Kidney (tissue), 14 donors: ENCODE data around the gene GNA15. TPM values are rescaled to one million over a fixed set of nuclear protein-coding genes. Genes with fewer than 3 reads are reported as not detected.

Experiments
- DNase-seq, 5 donors: peaks; one replicate each; pipeline ENCODE4 v3.0.0-alpha.2; 2013 to 2020
- FAIRE-seq: peaks from 2 replicates; lab custom pipeline; 2012; peaks lifted over from hg19 to GRCh38; lab: Jason Lieb, UNC
- H3K27ac ChIP-seq, 2 donors: one replicate each; pipeline ENCODE4 v1.7.0; 2013; ENCODE audit warnings: low read depth in 2 of 2, low read length in 2 of 2, inconsistent platforms in 1 of 2
- H3K27me3 ChIP-seq: one replicate; pipeline ENCODE4 v1.7.1; 2013; ENCODE audit warnings: low read length, inconsistent platforms; ENCODE audit not compliant: control insufficient read depth, insufficient read depth
- H3K36me3 ChIP-seq, 3 donors: one replicate each; pipeline versions ENCODE4 v1.7.0 to v1.7.1; 2013; ENCODE audit warnings: low read length in 3 of 3, control low read depth in 1 of 3, inconsistent platforms in 1 of 3; ENCODE audit not compliant: insufficient read depth in 3 of 3, control insufficient read depth in 2 of 3
- H3K4me1 ChIP-seq, 3 donors: one replicate each; pipeline versions ENCODE4 v1.7.0 to v1.7.1; 2013; ENCODE audit warnings: low read length in 3 of 3, inconsistent platforms in 1 of 3, low read depth in 1 of 3; ENCODE audit not compliant: control insufficient read depth in 2 of 3, insufficient read depth in 2 of 3
- H3K4me3 ChIP-seq, 3 donors: one replicate each; pipeline versions ENCODE4 v1.7.0 to v1.8.1; 2013; ENCODE audit warnings: low read length in 3 of 3, control low read depth in 1 of 3, inconsistent platforms in 1 of 3
- H3K9ac ChIP-seq, 3 donors: one replicate each; pipeline versions ENCODE4 v1.7.0 to v1.7.1; 2013; ENCODE audit warnings: low read length in 3 of 3, control low read depth in 1 of 3, inconsistent platforms in 1 of 3
- H3K9me3 ChIP-seq, 3 donors: one replicate each; pipeline versions ENCODE4 v1.7.0 to v1.7.1; 2013; ENCODE audit warnings: low read length in 3 of 3, control low read depth in 1 of 3, inconsistent platforms in 1 of 3; ENCODE audit not compliant: control insufficient read depth in 2 of 3, insufficient read depth in 1 of 3
- intact Hi-C: fragments of 100-400 bp; cut with DNase I; formaldehyde crosslinking; loops from one replicate; pipeline ENCODE4 v1.11.1; 2022
- polyA plus RNA-seq: library from polyadenylated mRNA; stranded (reverse); fragments of 350-450 nt; fragmentation: Illumina TruSeq; extraction: RNeasy Lipid Tissue Mini Kit (QIAGEN cat#74804); gene quantifications from one replicate; pipeline ENCODE4 v1.2.3, GENCODE V29; 2014; ENCODE audit warnings: low read depth, low replicate concordance; ENCODE audit not compliant: insufficient read depth
- total RNA-seq: library from RNA; stranded (reverse); fragmentation: NEBNext Ultra II Directional; extraction: Animal tissue kit (Norgen Biotek cat#: 25700); gene quantifications from one replicate; pipeline ENCODE4 v1.2.1, GENCODE V29; 2021
- TF ChIP-seq, protein P1 (sequence below): IDR thresholded peaks from 3 replicates; pipeline ENCODE4 v1.5.1; 2012; ENCODE audit warnings: mild to moderate bottlenecking, moderate library complexity, borderline replicate concordance; ENCODE audit not compliant: insufficient read depth; ENCODE audit errors: extremely low read depth
- donor health status: control.
- donor health status: control.
- donor health status: control.
- donor health status: control.
- donor health status: control.
- donor health status: DM: yes; HTN: yes; CAD: no.
- donor health status: Normal renal cell carcinoma (clear cell type).

The GNA15 gene
- total and polyA plus RNA-seq, 2 donors from 2014 or later, result 1.7 to 8.7 TPM

DNA sequence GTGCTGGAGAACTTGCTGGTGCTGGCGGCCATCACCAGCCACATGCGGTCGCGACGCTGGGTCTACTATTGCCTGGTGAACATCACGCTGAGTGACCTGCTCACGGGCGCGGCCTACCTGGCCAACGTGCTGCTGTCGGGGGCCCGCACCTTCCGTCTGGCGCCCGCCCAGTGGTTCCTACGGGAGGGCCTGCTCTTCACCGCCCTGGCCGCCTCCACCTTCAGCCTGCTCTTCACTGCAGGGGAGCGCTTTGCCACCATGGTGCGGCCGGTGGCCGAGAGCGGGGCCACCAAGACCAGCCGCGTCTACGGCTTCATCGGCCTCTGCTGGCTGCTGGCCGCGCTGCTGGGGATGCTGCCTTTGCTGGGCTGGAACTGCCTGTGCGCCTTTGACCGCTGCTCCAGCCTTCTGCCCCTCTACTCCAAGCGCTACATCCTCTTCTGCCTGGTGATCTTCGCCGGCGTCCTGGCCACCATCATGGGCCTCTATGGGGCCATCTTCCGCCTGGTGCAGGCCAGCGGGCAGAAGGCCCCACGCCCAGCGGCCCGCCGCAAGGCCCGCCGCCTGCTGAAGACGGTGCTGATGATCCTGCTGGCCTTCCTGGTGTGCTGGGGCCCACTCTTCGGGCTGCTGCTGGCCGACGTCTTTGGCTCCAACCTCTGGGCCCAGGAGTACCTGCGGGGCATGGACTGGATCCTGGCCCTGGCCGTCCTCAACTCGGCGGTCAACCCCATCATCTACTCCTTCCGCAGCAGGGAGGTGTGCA, 43.3 kb downstream of the GNA15 start:
- Histone ChIP-seq H3K36me3 (no peaks in the 10 kb centered on the region), H3K9me3 (no peaks in the 10 kb centered on the region), H3K4me1 (no peaks in the 10 kb centered on the region), H3K4me3 (no peak overlapping the region), H3K27ac (peak overlapping the region in 1 of 2 donors; percentile 37), H3K27me3 (no peaks in the 10 kb centered on the region), H3K9ac (no peak overlapping the region)
- FAIRE-seq (no peak), DNase-seq (peak in 1 of 5 donors; percentile 76)
- intact Hi-C loops, result no loop called here
- TF ChIP-seq, protein P1, sequence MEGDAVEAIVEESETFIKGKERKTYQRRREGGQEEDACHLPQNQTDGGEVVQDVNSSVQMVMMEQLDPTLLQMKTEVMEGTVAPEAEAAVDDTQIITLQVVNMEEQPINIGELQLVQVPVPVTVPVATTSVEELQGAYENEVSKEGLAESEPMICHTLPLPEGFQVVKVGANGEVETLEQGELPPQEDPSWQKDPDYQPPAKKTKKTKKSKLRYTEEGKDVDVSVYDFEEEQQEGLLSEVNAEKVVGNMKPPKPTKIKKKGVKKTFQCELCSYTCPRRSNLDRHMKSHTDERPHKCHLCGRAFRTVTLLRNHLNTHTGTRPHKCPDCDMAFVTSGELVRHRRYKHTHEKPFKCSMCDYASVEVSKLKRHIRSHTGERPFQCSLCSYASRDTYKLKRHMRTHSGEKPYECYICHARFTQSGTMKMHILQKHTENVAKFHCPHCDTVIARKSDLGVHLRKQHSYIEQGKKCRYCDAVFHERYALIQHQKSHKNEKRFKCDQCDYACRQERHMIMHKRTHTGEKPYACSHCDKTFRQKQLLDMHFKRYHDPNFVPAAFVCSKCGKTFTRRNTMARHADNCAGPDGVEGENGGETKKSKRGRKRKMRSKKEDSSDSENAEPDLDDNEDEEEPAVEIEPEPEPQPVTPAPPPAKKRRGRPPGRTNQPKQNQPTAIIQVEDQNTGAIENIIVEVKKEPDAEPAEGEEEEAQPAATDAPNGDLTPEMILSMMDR, result no peak

DNA sequence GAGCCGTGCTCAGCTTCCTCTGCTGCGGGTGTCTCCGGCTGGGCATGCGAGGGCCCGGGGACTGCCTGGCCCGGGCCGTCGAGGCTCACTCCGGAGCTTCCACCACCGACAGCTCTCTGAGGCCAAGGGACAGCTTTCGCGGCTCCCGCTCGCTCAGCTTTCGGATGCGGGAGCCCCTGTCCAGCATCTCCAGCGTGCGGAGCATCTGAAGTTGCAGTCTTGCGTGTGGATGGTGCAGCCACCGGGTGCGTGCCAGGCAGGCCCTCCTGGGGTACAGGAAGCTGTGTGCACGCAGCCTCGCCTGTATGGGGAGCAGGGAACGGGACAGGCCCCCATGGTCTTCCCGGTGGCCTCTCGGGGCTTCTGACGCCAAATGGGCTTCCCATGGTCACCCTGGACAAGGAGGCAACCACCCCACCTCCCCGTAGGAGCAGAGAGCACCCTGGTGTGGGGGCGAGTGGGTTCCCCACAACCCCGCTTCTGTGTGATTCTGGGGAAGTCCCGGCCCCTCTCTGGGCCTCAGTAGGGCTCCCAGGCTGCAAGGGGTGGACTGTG, 44.0 kb downstream of the GNA15 start:
- intact Hi-C loops, result no loop called here
- no peaks in the 10 kb centered on the region for H3K27me3 ChIP-seq
- TF ChIP-seq, protein P1, result no peak
- H3K4me1 ChIP-seq, result peaks cover 0 to 1% (median 0%) of the 10 kb centered on the region in 3 donors
- H3K4me3 ChIP-seq, result no peak overlapping the region
- no peaks in the 10 kb centered on the region for H3K36me3 ChIP-seq
- no peak overlapping the region for H3K9ac ChIP-seq
- H3K27ac ChIP-seq, result no peak overlapping the region
- H3K9me3 ChIP-seq, result no peaks in the 10 kb centered on the region
- DNase-seq (peak in 1 of 5 donors; percentile 72), FAIRE-seq (no peak)

DNA sequence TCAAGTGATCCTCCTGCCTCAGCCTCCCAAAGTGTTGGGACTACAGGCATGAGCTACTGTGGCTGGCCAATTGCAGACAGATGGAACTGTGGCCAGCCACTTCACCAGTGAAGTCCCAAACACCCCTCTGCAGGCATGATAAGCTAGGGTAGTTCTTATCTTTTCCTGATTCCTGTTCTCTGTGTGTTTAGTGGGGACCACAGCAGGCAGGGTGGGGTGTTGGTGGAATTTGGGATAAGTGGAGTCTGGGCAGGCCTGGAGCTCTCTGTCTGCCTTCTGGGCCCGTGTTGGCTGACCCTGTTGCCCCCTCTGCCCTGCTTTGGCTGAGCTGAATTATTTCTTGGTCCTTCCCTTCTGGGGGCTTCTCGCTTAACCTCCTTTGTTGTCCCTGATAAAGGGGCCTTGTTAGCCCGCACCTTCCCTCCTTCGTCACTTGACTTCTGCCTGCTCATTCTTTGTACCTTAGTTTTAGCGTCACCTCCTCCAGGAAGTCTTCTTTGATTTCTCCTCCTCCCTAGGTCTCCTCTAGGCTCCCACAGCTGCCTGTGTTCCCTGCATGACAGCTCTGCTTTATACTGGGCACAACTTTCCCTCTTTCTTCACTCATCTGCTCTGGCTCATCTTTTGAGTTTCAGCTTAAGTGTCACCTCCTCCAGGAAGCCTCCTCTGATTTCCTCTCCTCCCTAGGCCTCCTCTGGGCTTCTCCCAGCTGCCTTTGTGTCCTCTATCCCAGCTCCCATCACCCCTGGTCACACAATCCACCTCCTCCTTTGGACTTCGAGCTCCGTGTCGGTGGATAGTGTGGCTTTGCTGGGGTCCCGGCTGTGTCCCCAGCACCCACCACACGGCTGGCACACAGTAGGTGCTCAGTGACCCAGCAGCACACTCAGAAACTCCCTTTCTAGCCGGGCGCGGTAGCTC, 48.1 kb downstream of the GNA15 start:
- H3K36me3 ChIP-seq, result no peaks in the 10 kb centered on the region
- FAIRE-seq, result no peak
- no peaks in the 10 kb centered on the region for H3K9me3 ChIP-seq
- H3K9ac ChIP-seq, result peak overlapping the region in 1 of 3 donors; percentile 32
- no peaks in the 10 kb centered on the region for H3K27me3 ChIP-seq
- no peak for DNase-seq
- intact Hi-C loops, result no loop called here
- H3K4me1 ChIP-seq, result peaks cover 0 to 13% (median 2%) of the 10 kb centered on the region in 3 donors
- no peak overlapping the region for H3K27ac ChIP-seq
- no peak overlapping the region for H3K4me3 ChIP-seq
- TF ChIP-seq, protein P1, result no peak
